GM19025 (cell line): ENCODE results near the gene ARHGAP28.
"Not testable (repeated sequence)": the region's sequence is repeated elsewhere in the genome, so short reads cannot be mapped to it uniquely, and the experiment has no call there.

ENCODE experiments used
- ATAC-seq: cut with Tn5 transposase; IDR thresholded peaks from one replicate; pipeline ENCODE4 v1.9.1; 2021; ENCODE audit warnings: mild to moderate bottlenecking, low read depth, moderate library complexity; ENCODE audit not compliant: unreplicated experiment

ARHGAP28 gene

DNA sequence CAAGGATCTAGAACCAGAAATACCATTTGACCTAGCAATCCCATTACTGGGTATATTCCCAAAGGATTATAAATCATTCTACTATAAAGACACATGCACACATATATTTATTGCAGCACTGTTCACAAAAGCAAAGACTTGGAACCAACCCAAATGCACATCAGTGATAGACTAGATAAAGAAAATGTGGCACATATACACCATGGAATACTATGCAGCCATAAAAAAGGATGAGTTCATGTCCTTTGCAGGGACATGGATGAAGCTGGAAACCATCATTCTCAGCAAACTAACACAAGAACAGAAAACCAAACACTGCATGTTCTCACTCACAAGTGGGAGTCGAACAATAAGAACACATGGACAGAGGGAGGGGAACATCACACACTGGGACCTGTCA lies 70.8 kb downstream of the ARHGAP28 start:
- ATAC-seq: not testable (repeated sequence)

- no peak for ATAC-seq
Observed at GRCh38 chr18:6807515-6808257, 78.2 kb downstream of the ARHGAP28 start.

DNA sequence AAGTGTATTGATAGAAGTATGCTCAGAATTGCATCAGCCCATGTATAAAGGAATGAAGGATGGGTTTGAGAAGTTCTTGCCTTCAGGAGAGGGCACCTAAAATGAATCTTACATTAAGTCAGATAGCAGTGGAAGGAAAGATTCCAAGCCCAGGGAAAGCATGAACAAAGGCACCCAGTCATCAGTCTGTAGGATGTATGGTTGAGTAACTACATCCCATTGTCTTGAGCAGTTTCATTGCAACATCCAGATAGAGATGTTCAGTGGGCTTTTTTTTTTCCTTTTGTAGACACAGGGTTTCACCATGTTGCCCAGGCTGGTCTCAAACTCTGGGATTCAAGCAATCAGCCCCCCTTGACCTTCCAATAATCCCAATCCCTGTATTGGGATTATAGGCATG lies 80.7 kb downstream of the ARHGAP28 start:
- no peak for ATAC-seq

DNA sequence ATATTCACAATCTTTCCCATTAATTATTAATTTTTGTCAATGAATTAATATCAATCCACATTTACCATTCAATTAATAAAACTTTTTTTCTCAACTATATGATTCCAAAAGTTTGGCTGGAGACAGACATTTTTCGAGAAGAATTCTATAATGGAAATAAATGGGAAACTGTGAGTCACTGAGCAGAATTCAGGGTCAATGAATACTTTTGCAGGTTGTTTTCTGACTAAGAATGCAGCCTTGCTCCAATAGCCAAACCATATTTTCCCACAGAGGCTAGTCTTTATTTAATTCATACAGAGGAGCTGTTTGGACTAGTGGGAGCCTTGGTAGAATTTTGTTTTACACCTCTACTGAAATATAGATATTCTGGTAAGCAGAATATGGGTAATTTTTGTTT lies 82.3 kb downstream of the ARHGAP28 start:
- no peak for ATAC-seq

DNA sequence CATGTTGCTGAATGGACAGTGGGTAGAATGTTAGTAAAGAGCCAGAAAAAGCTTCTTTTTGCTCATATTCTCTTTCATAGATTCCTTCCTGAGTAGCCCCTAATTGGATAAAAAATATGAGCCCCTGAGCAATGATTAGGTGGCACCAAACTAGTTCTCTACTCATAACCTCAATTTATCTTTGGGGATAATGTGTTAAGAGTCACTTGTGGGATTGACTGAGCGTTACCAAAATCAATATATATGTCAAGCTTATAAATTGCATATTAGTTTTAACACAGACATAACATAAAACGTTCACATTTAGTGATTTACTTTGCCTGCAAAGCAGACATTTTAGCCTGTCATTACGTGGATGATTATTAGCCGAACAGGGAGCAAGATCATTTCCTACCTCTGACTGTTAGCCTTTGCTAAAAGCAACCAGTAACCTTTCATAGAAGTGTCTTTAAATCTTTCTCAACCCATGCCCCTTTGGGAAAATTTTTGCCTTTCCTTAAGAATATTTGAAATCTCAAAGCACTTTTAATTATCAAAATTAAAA lies 85.4 kb downstream of the ARHGAP28 start:
- no peak for ATAC-seq

DNA sequence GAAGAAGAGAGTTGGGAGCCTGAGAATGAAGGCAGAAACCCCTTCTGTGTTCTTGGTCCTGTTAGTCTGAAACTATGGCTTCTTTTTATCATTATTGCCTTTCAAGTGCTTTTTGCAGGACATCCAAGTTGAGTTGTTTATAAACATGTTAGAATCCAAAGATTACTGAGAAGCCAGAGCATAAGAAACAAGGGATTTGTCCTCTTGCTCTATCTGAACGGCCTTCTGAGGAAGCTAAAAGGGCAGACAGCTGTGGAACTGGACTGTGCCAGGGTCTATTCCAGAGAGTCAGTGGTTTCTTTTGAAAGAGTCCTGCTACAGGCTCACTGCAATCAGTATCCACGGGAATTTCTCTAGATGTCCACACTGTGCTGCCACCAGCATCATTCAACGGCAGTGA lies 86.6 kb downstream of the ARHGAP28 start:
- no peak for ATAC-seq

GRCh38 chr18:6819332-6819731 lies 89.8 kb downstream of the ARHGAP28 start:
- no peak for ATAC-seq

GRCh38 chr18:6820314-6820713 lies 90.8 kb downstream of the ARHGAP28 start:
- ATAC-seq: no peak

GRCh38 chr18:6821356-6821755 lies 91.8 kb downstream of the ARHGAP28 start:
- no peak for ATAC-seq

DNA sequence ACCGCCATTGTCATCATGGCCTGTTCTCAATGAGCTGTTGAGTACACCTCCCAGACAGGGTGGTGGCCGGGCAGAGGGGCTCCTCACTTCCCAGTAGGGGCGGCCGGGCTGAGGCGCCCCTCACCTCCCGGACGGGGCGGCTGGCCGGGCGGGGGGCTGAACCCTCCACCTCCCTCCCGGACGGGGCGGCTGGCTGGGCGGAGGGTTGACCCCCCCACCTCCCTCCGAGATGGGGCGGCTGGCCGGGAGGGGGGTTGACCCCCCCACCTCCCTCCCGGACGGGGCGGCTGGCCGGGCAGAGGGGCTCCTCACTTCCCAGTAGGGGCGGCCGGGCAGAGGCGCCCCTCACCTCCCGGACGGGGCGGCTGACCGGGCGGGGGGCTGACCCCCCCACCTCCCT lies 97.6 kb downstream of the ARHGAP28 start:
- not testable (repeated sequence) for ATAC-seq

DNA sequence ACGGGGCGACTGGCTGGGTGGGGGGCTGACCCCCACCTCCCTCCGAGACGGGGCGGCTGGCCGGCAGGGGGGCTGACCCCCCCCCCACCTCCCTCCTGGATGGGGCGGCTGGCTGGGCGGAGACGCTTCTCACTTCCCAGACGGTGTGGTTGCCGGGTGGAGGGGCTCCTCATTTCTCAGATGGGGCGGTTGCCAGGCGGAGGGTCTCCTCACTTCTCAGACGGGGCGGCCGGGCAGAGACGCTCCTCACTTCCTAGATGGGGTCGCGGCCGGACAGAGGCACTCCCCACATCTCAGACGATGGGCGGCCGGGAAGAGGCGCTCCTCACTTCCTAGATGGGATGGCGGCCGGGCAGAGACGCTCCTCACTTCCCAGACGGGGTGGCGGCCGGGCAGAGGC lies 98.0 kb downstream of the ARHGAP28 start:
- not testable (repeated sequence) for ATAC-seq

GRCh38 chr18:6830916-6831315 lies 101.4 kb downstream of the ARHGAP28 start:
- no peak for ATAC-seq

DNA sequence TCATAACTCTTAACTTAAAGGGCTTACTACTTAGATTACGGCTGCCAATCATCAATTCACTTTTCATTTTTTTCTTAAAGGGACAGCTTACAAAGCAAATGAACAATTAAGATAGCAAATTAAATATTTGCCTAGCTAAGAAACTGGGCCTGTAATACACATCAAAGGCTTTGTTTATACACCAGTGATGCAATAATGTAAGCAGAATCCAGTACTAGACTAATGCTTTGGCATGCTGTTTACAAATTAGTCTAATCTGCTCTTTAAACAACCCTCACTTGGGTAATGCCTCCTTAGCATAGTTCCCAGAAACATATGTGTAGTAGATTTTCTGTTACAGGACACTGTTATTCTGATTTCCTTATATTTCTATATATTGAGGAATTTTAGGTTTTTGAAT lies 105.8 kb downstream of the ARHGAP28 start:
- no peak for ATAC-seq

DNA sequence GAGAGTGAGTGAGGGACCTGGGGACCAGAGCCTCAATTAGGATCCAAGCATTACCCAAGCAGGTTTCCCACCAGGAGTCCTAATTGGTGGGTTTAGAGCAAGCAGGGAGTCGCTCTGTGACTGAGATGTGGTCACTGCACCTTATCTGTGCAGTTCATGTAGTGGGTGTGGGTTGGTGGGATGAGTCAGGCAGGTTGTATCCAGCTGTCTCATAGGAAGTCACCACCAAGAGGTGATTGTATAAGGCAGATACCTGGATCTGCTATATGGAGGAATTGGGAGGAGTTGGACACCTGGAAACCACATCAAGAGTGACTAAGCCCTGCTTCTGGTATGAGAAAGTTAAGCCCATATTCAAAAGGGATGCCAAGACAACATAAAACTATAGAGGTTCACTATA lies 106.8 kb downstream of the ARHGAP28 start:
- no peak for ATAC-seq

- no peak for ATAC-seq
Observed at GRCh38 chr18:6837904-6838303, 108.4 kb downstream of the ARHGAP28 start.

- no peak for ATAC-seq
Observed at GRCh38 chr18:6842081-6842480, 112.6 kb downstream of the ARHGAP28 start.

GRCh38 chr18:6843308-6843707 lies 113.8 kb downstream of the ARHGAP28 start:
- ATAC-seq: no peak

GRCh38 chr18:6845521-6845920 lies 116.0 kb downstream of the ARHGAP28 start:
- not testable (repeated sequence) for ATAC-seq

- no peak for ATAC-seq
Observed at GRCh38 chr18:6850396-6850795, 120.9 kb downstream of the ARHGAP28 start.

DNA sequence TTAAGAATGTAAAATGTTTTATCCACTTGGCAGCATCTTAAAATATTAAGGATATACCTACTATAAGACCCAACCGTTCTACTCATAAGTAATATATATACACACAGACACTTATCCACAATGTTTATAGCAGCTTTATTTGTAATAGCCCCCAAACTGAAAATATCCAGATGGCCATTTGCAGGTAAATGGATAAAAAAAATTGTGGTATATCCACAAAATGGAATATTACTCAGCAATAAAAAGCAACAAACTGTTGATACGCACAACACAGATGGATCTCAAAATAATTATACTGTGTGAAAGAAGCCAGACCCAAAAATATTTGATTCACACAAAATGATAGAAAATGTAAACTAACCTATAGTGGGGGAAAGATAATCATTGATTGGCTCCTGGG lies 122.0 kb downstream of the ARHGAP28 start:
- ATAC-seq: no peak

GRCh38 chr18:6854811-6855210 lies 125.3 kb downstream of the ARHGAP28 start:
- no peak for ATAC-seq

GRCh38 chr18:6855767-6856166 lies 126.3 kb downstream of the ARHGAP28 start:
- no peak for ATAC-seq
